ENCODE data around the gene ADCYAP1. TPM values are rescaled to one million over a fixed set of nuclear protein-coding genes. Genes with fewer than 3 reads are reported as not detected.

The ADCYAP1 gene
- total RNA-seq, 1 experiment from 2014 or later = not detected

GRCh38 chr18:877238-877637 is 27.4 kb upstream of the ADCYAP1 start:
- no peak overlapping the region for H3K4ac ChIP-seq (ENCODE audit: low read depth, low read length)
- H4K91ac ChIP-seq (ENCODE audit: insufficient read length, low read depth, low read length) = no peak overlapping the region
- no peaks in the 10 kb centered on the region for H3K9me3 ChIP-seq (ENCODE audit: control insufficient read depth, low read depth, low read length)
- H3K18ac ChIP-seq (ENCODE audit: insufficient read length, low read depth, low read length) = no peak overlapping the region
- no peak overlapping the region for H2AK5ac ChIP-seq (ENCODE audit: insufficient read length, low read length)
- Mint-ChIP-seq H3K27ac (no peak overlapping the region), H3K4me3 (no peak overlapping the region), H3K27me3 (ENCODE audit: low read depth) (peaks cover 11% of the 10 kb centered on the region), H3K36me3 (ENCODE audit: insufficient read depth in 1 of 3, low read depth in 3 of 3) (no peaks in the 10 kb centered on the region; a peak in 1 of 7 replicates), H3K4me1 (no peaks in the 10 kb centered on the region), H3K9me3 (peaks cover 9 to 10% of the 10 kb centered on the region in 2 experiments; a peak in 3 of 5 replicates)
- H3K4me1 ChIP-seq (ENCODE audit: insufficient read depth, low read length) = no peaks in the 10 kb centered on the region
- H3K23ac ChIP-seq (ENCODE audit: insufficient read length, low read depth, low read length) = no peak overlapping the region
- DNase-seq = no peak
- no peaks in the 10 kb centered on the region for H3K23me2 ChIP-seq (ENCODE audit: insufficient read length, low read depth, low read length, poor library complexity, severe bottlenecking)
- no peak overlapping the region for H2AFZ ChIP-seq (ENCODE audit: low read length)
- no peak overlapping the region for H2BK120ac ChIP-seq (ENCODE audit: low read depth, low read length, poor library complexity, severe bottlenecking)
- no peak overlapping the region for H3K56ac ChIP-seq (ENCODE audit: insufficient read length, low read depth, low read length)
- no peak overlapping the region for H2BK15ac ChIP-seq (ENCODE audit: low read depth, low read length)
- TF ChIP-seq CTCF (conservative IDR thresholded peaks at IDR 0.05) = no peak
- no peaks in the 10 kb centered on the region for H3K27me3 ChIP-seq (ENCODE audit: insufficient read depth, low read length)
- no peak overlapping the region for H2BK5ac ChIP-seq (ENCODE audit: insufficient read length, low read length)
- H3K79me1 ChIP-seq (ENCODE audit: insufficient read depth, low read depth, low read length, poor library complexity, severe bottlenecking) = no peaks in the 10 kb centered on the region
- no peak overlapping the region for H3K14ac ChIP-seq (ENCODE audit: insufficient read depth, low read length)
- H2BK12ac ChIP-seq (ENCODE audit: insufficient read length, low read depth, low read length) = no peak overlapping the region
- no peak overlapping the region for H3K9ac ChIP-seq (ENCODE audit: extremely low read depth, insufficient read length, low read length)
- H2BK20ac ChIP-seq (ENCODE audit: low read depth, low read length, poor library complexity, severe bottlenecking) = no peak overlapping the region
- no CpG with 5 or more reads among the region's 6 CpGs for WGBS (ENCODE audit: extremely low coverage, insufficient read length, low lambda C conversion rate)
- H4K20me1 ChIP-seq (ENCODE audit: control insufficient read depth, insufficient read depth, insufficient read length) = no peaks in the 10 kb centered on the region
- no peak overlapping the region for H4K5ac ChIP-seq (ENCODE audit: insufficient read length, low read depth, low read length)
- no peak overlapping the region for H3K27ac ChIP-seq (ENCODE audit: insufficient read length, low read depth, low read length)
- H3K79me2 ChIP-seq (ENCODE audit: insufficient read depth, low read length) = no peaks in the 10 kb centered on the region
- no peak overlapping the region for H3K4me2 ChIP-seq (ENCODE audit: insufficient read depth, insufficient read length, low read length)
- no peak overlapping the region for H3T11ph ChIP-seq (ENCODE audit: low read length)
- H4K8ac ChIP-seq (replicated peaks; ENCODE audit: insufficient read length, low read depth, low read length) = no peak overlapping the region
